Subcutaneous adipose tissue (tissue), 4 donors: ENCODE measurements around the gene IGHMBP2. TPM values are rescaled to one million over a fixed set of nuclear protein-coding genes. Genes with fewer than 3 reads are reported as not detected.

Source experiments
- CTCF ChIP-seq: fragments of 450-650 bp; IDR thresholded peaks from one replicate; pipeline ENCODE4 v1.5.1; 2016; ENCODE audit warnings: low read depth, mild to moderate bottlenecking, control low read depth, antibody characterized with exemption, moderate library complexity
- total RNA-seq, 4 donors: library from RNA; depleted of rRNA; stranded (reverse); fragments of >200 nt; gene quantifications; one replicate each; pipeline ENCODE4 v1.1.0, GENCODE V29; 2016

The IGHMBP2 gene
- total RNA-seq, 4 donors from 2014 or later = 7.0 to 21.9 (median 11.4) TPM

GRCh38 chr11:68930991-68931855, 27.5 kb downstream of the IGHMBP2 start:
- no peak for TF ChIP-seq CTCF

GRCh38 chr11:68931911-68932310, 28.2 kb downstream of the IGHMBP2 start:
- TF ChIP-seq CTCF = no peak

- TF ChIP-seq CTCF = no peak
Measured at GRCh38 chr11:68932358-68932757, 28.7 kb downstream of the IGHMBP2 start.

- TF ChIP-seq CTCF = no peak
Measured at GRCh38 chr11:68932933-68933577, 29.4 kb downstream of the IGHMBP2 start.

GRCh38 chr11:68933605-68934320, 30.1 kb downstream of the IGHMBP2 start:
- no peak for TF ChIP-seq CTCF

DNA sequence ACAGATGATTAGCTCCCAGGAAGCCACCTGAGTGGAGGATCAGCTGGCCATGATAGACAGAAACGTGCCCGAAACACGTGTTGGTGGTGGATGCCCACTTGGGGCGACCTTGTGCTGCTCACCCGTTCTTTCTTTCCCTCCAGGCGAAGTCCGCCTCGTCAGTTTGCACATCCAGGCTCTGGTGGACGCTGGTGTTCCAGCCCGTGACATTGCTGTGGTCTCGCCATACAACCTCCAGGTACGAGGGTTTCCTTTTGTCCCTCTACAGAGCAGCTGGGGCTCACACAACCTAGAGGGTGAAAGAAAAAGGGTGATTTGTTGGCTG, 30.6 kb downstream of the IGHMBP2 start:
- no peak for TF ChIP-seq CTCF

GRCh38 chr11:68934666-68935065, 31.0 kb downstream of the IGHMBP2 start:
- no peak for TF ChIP-seq CTCF
